Measurements from ENCODE around the gene NFS1.
"Not testable (repeated sequence)": the region's sequence is repeated elsewhere in the genome, so short reads cannot be mapped to it uniquely, and the experiment has no call there.

The NFS1 gene

GRCh38 chr20:35708502-35708901 is 9.3 kb upstream of the NFS1 start:
- no peak for DNase-seq (ENCODE audit: low spot score)

GRCh38 chr20:35706591-35707529 is 7.7 kb upstream of the NFS1 start:
- DNase-seq (ENCODE audit: low spot score): not testable (repeated sequence)

DNA sequence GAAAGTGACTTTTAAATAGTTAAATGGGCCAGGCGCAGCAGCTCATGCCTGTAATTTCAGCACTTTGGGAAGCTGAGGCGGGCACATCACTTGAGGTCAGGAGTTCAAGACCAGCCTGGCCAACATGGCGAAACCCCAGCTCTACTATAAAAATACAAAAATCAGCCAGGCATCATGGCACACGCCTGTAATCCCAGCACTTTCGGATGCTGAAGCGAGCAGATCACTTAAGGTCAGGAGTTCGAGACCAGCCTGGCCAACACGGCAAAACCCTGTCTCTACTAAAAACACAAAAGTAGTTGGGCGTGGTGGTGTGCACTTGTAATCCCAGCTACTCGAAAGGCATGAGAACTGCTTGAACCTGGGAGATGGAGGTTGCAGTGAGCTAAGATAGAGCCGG is 6.7 kb upstream of the NFS1 start:
- not testable (repeated sequence) for DNase-seq (ENCODE audit: low spot score)

DNA sequence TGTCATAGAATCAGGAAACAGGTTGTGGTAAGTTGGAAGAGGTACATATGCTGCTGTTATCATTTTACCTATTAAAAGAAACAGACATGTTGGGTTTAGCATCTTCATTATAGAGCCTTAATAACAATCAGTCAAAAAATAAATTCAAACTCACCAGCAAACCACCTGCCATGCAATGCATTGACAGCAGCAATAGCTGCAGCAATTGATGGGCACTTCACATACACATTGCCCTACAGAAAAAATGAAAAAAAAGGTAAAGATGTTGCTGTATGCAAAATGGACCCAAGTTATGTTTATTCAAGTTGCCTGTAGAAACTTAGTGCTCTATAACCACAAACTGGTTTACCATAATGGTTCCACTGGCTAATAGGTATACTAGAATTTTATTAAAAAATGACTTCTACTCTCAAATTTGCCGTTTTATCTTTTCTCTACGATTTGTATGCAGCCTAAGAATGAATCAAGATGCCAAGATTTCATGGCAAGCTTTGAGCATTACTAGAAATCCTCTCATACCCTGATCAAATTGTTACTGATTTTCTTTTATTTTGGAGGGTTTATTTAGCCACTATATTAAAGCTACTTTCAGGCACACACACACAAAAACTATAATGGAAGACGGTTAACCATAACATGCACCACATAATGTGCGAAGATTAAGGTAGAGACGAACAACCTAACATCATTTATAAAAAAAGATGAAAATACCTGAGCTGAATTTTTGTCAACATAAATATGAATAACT is 5.5 kb upstream of the NFS1 start:
- DNase-seq (ENCODE audit: low spot score): no peak

DNA sequence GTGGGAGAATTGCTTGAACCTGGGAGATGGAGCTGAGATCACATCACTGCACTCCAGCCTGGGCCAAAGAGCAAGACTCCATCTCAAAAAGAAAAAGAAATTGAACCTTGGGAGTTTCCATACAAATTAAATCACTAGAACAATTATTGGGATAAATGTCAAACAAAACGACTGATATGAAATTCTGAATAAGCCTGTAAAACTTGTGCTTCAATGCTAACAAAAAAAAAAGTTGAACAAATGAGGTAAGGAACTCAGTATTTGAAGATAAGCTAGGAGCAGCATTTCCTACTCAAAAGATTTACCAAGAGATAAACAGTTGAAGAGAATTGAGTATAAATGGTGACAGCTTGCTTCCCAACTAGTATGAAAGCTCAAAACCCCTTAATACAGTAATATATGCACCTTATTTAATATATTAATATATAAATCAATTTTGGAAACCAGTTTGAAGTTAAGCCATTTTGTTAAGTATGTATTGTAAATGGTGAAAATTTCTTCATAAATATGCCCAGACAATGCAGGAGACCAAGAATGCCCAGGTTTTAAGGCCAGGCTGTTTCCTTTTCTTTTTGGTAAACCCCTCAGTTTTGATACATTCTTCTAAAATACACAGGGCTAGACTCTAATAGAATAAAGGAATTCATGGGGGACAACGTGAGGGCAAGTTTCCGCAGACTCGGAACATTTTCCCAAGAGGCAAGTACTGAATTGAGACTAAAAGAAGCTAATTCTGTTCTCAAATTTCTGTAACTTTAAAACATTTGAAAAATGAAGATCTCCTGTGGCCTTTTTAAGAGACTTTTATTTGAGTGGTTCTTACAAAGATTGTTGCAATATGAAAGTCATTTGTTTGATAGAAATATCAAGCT is 3.9 kb upstream of the NFS1 start:
- DNase-seq (ENCODE audit: low spot score): no peak

- no peak for DNase-seq (ENCODE audit: low spot score)
Measured at GRCh38 chr20:35702051-35702823, 3.1 kb upstream of the NFS1 start.

DNA sequence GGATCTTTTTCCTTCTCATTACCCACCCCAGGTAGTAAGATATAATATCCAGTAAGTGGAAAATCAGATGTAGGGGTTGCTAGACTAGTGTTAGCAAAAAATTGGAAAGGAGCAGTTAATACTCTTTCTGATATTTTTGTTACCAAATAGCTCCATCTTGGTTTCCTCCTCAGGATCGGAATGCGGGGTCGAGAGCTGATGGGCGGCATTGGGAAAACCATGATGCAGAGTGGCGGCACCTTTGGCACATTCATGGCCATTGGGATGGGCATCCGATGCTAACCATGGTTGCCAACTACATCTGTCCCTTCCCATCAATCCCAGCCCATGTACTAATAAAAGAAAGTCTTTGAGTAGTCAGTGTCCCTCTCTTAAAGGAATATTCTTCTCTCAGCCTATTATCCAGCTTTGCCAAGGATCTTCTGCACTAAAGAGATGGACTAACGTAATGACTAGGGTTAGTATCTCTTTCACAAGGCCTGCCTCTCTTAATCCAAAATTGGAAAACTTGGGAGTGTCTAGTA is 1.5 kb upstream of the NFS1 start:
- no peak for DNase-seq (ENCODE audit: low spot score)

DNA sequence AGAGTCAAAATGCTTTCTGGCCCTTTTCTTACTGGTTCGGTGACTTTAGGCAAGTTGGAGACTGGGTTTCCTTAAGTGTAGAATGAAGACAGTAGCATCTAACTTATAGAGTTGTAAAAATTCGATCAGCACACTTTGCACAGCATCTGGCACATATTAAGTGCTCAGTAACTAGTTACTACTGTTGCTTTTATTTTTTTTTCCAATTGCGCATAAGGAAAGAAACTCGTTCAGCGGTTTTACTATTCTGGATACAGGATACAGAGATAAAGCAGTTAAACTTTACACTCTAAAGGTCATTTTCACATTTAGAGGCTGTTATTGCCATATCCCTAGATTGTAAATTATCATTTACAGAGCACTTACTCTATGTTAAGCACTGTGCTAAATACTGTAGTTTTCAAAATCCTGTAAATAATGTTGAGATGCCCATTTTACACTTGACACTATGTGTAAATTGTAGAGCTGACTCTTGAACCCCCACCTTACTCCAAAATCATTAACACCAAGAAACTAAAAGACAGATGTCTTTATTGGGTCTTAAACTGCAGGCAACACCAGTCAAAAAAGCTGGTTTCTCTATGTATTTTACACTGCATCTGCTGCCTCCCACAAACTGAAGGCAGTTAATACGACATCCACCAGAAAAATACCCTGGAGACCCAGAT is 939 bp upstream of the NFS1 start:
- DNase-seq (ENCODE audit: low spot score): no peak

DNA sequence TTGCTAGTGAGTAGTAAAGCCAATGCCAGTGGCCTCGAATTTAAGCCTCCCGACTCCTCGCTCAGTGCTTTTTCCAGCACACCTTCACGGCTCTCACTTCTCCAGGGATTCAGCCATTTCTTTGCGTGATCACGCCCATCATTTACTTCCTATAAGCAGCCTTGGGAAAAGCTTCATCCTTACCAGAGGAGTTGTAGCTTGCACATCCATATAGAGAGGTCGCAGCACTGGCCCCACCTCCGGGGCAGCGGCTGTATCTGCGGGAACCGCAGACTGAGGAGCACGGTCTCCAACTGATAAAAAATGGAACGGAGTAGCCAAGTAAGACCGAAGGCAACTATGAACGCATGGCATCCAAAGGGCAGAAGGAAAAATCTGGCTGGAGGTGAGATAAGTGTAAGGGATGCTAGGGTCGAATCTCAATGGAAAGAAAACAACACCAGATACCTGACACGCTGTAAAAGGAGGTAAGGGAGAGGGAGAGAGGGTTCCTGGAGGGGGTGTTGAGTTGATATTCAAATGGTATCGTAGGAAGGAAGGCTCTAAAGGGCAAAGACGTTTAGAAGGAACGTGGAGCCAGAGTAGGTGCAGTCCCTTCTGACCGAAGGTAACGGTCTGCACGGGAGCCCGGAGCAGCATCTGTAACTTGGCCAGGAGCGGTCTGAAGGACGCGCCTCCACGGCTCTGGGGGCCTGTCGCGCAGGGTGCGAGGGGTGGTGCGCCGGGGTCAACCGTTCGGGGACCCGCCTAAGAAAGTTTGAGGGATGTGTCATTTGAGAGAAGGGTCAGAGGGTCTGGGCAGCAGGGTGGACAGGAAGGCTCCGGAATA is 640 bp downstream of the NFS1 start:
- no peak for DNase-seq (ENCODE audit: low spot score)

DNA sequence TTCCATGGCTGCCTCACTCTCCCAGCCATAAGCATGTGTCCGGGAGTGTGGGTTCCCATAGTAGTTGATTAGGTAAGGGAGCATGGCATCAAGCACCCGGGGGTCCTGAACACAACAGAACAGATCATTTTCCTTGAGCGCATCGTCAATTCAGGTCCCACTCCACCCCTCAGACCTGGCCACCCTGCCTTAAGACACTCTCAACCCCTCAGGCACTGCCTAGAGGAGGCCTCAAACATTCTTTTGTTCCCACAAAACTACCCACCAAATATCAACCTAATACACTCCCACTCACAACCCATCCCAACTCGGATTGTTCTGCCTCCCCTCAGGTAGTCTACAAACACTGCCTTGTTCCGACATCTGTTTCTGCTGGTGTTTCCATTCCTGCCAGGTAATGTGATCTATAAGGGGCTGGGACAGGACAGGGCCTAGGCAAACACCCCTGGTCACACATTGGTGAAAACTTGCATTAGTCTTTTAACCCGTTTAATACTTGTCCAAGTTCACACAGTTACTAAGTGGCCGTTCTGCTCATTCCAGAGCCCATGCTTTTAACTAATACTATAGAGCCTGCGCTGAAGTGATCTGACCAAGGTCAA is 1.4 kb downstream of the NFS1 start:
- no peak for DNase-seq (ENCODE audit: low spot score)

GRCh38 chr20:35695978-35696377 is 3.2 kb downstream of the NFS1 start:
- DNase-seq (ENCODE audit: low spot score): no peak

GRCh38 chr20:35695245-35695749 is 3.9 kb downstream of the NFS1 start:
- no peak for DNase-seq (ENCODE audit: low spot score)

DNA sequence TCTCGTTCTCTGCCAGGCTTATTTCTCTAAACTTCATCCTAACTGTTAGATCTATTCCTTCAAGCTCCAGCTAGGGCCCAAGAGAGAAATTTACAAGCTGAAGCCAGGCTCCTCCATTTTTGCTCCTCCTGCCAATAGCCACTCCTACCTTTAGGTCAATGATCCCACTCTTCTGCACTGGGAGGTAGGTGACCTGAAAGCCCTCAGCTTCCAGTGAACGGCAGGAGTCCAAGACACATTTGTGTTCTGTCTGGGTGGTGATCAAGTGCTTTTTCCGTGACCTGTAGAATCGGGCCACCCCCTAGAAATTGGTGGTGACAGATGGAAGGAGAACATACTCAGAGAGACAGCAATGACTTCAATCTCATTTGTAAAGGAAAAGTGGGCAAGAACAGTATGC is 8.9 kb downstream of the NFS1 start:
- DNase-seq (ENCODE audit: low spot score): no peak

DNA sequence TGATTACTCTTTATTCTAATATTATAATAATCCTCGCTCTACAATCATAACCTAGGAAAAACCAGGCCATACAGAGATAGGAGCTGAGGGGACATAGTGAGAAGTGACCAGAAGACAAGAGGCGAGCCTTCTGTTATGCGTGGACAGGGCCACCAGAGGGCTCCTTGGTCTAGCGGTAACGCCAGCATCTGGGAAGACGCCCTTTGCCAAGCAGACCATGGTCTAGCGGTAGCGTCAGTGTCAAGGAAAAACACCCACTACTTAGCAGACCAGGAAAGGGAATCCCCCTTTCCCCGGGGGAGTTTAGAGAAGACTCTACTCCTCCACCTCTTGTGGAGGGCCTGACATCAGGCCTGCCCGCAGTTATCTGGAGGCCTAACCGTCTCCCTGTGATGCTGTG is 12.3 kb downstream of the NFS1 start:
- not testable (repeated sequence) for DNase-seq (ENCODE audit: low spot score)

GRCh38 chr20:35685368-35685767 is 13.8 kb downstream of the NFS1 start:
- DNase-seq (ENCODE audit: low spot score): not testable (repeated sequence)

- DNase-seq (ENCODE audit: low spot score): no peak
Measured at GRCh38 chr20:35681960-35682359, 17.2 kb downstream of the NFS1 start.

DNA sequence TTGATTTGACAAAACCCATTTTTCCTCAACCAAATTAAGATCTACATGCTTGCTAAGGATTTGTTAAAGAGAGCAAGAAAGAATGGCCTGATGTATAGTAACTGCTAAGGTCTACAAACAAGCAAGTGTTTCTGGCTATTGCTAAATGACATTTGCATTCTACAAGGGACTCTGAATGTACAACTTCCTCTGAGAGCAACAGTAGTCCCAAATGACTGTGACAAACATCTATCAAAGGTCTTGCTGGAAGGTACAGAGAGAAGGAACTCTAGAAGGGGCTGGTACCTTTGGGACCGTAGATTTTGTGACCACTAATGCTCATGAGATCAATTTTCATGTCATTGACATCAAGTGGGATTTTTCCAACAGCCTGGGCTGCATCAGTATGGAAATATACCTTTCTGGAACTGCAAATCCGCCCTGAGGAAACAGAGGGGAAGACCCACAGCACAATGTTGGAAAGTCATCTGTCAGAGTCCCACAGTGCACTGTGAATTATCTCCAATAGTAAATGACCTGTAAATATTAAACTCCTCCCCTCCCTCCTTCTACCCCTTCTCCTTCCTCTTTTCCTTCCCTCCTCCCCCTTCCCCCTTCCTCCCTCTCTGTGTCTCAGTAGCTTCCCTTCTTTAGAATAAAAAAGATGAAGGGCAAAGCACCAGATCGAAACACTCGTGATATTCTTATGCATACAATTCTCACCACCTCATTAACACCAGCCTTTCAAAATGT is 18.5 kb downstream of the NFS1 start:
- DNase-seq (ENCODE audit: low spot score): no peak

DNA sequence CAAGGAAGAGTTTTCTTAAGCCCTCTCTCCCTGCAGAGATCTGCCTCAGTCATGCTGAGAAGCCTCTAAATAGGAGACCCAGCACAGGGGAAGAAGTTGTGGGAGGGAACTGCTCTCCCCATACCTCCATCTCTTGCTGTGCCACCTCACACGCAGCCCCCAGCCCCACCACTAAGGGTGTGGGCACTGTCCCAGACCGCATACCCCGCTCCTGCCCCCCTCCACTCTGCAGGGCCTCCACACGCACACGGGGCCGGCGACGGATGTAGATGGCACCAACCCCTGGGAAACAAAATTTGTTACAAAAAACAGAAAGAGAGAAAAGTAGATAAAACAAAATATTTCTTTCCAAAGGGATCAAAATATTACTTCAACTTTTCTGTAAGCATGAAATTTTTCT is 24.2 kb downstream of the NFS1 start:
- DNase-seq (ENCODE audit: low spot score): no peak
